SK-MEL-5 (cell line): ENCODE data around the gene GGTLC3. TPM values are rescaled to one million over a fixed set of nuclear protein-coding genes. Genes with fewer than 3 reads are reported as not detected.
"Not testable (repeated sequence)": the region's sequence is repeated elsewhere in the genome, so short reads cannot be mapped to it uniquely, and the experiment has no call there.

Experiments
- DNase-seq: peaks from one replicate; pipeline ENCODE4 v3.0.0-alpha.2; 2016; ENCODE audit warnings: low read depth, low spot score
- in situ Hi-C: cut with HindIII; loops from 2 replicates; pipeline ENCODE4 v1.10.0; 2016; ENCODE audit warnings: low sequenced_read_pairs, high pct_unique_total_duplicates, low pct_unique_long_range_greater_than_20kb
- total RNA-seq: library from RNA; depleted of rRNA; stranded (reverse); fragments of >200 nt; shearing (Covaris generic); gene quantifications from 2 replicates; pipeline ENCODE4 v1.2.3, GENCODE V29; 2014; rRNA removed

The GGTLC3 gene
- total RNA-seq, 1 experiment from 2014 or later: not detected

DNA sequence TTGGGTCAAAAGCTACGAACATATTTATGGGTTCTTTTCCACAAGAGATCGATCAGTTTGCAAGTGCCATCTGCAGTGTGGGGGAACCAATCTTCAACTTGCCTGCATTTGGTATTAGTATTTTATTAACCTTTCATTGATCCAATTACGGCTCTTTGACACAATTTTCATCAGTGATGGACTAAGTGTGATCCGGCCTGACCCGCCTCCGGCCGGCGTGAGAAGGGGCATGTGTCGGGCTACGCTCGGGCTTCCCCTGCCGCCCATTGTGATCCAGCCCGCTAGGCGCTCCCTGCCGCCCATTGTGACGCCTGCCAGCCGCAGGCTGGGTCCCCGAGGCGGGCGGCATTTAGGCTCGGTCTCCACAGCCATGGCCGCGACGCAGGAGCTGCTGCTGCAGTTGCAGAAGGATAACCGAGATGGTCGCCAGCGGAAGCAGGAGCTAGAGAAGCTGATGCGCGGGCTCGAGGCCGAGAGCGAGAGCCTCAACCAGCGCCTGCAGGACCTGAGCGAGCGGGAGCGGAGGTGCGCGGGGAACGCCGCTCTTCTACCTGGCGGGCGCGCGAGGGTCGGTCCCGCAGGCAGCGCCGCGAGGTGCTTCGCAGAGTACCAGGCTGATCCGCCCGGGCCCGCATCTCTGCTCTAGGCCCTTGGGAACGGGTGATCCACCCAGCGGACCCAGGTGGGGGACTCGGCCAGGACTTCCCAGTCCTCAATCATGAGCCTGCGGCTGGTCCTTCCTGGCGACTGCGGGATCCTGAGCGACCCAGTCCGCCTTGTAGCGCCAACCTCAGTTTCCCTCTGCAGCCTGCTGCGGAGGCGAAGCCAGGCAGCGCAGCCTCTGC lies 10.0 kb upstream of the GGTLC3 start, which contains the start of gene TMEM191B:
TSS of gene TMEM191B (plus strand) at position 51 of the 845 bp plus-strand sequence. CDS start at position 230, 179 bp downstream.
- in situ Hi-C loops, DNase-seq: not testable (repeated sequence)

- in situ Hi-C loops, DNase-seq: not testable (repeated sequence)
Observed at GRCh38 chr22:18523328-18523727, 5.4 kb upstream of the GGTLC3 start.

DNA sequence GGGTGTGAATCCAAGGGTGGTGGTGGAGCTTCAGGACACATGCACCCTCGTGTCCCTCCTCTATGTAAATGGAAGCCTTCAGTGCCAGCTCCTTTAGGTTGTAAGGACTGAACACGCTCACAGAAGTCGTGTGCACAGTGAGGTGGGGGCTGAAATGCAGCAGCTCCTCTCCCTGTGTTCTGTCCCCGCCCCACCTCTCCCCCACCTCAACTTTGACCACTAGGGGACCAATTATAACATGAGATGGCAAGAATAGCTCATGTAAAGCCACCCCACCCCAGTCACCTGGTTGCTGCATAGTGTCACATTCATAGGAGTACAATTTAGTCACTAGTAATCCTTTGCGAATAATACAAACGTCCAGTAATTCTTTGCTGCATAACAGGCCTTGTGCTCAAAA lies 4.8 kb upstream of the GGTLC3 start:
- in situ Hi-C loops, DNase-seq: not testable (repeated sequence)

DNA sequence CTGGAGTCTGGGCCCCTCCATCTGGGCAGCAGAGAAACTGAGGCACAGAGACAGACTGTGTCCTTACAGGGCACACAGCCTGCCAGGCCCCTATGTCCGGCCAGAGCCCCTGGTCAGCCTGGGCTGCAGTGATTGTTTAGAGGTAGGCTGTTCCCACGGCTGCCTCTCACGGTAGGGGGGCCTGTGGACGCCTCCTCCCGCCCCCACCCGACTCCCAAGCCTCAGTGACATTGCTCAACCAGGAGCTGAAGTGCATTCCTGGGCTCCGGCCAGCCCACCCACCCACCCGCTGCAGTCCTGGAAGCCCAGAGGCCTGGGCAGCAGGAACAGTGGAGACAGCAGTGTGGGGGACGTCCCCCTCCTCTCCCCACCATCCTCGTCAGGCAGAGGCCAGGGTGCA lies 4.5 kb downstream of the GGTLC3 start:
- DNase-seq, in situ Hi-C loops: not testable (repeated sequence)

- DNase-seq, in situ Hi-C loops: not testable (repeated sequence)
Observed at GRCh38 chr22:18512378-18512777, 5.6 kb downstream of the GGTLC3 start.

DNA sequence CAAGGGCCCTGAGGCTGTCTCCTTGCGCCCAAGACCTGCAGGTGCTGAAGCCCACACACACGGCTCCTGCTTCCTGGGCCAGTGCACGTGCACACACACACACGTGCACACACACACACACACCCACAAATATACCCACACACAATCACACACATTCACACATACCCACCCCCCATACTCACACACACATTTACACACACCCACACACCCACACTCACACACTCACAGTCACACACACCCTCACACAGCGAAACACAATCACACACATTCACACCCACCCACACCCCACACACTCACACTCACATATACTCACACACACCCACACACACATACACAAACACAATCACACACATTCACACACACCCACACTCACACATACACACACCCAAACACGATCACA lies 6.6 kb downstream of the GGTLC3 start:
- in situ Hi-C loops, DNase-seq: not testable (repeated sequence)

GRCh38 chr22:18496227-18496626 lies 21.7 kb downstream of the GGTLC3 start:
- in situ Hi-C loops, DNase-seq: not testable (repeated sequence)

Other genes starting within 250 kb of the GGTLC3 start
- gene TMEM191B, start 9.6 kb upstream of the GGTLC3 start, total RNA-seq: 0.21 and 5.5 TPM in 2 replicates
- gene RIMBP3, start 93.8 kb upstream of the GGTLC3 start, total RNA-seq: 0.29 and 0.40 TPM in 2 replicates